MM.1S (cell line): ENCODE data around the gene SFI1.

Source experiments
- DNase-seq: peaks from one replicate; pipeline ENCODE4 v3.0.0-alpha.2; 2015
- H2AFZ ChIP-seq: fragments of 300-600 bp; sonication (generic); 2 replicates; pipeline ENCODE4 v1.6.0; 2016; ENCODE audit warnings: antibody characterized with exemption, low read length
- H3F3A ChIP-seq: fragments of 300-600 bp; sonication (generic); 2 replicates; pipeline ENCODE4 v1.6.1; 2016; ENCODE audit warnings: mild to moderate bottlenecking, antibody characterized with exemption, low read length, moderate library complexity, mixed read lengths; ENCODE audit not compliant: insufficient read depth
- H3K27ac ChIP-seq: fragments of 300-600 bp; sonication (generic); 2 replicates; pipeline ENCODE4 v1.5.1; 2016; ENCODE audit warnings: mild to moderate bottlenecking, low read length
- H3K27me3 ChIP-seq: fragments of 300-600 bp; sonication (generic); replicated peaks from 2 replicates; pipeline ENCODE4 v1.6.0; 2016; ENCODE audit warnings: low read length; ENCODE audit not compliant: insufficient read depth
- H3K36me3 ChIP-seq: fragments of 300-600 bp; sonication (generic); replicated peaks from 2 replicates; pipeline ENCODE4 v1.6.1; 2016; ENCODE audit warnings: mild to moderate bottlenecking, low read length, mixed read lengths; ENCODE audit not compliant: insufficient read depth
- H3K4me1 ChIP-seq: fragments of 300-600 bp; sonication (generic); 2 replicates; pipeline ENCODE4 v1.6.1; 2016; ENCODE audit warnings: low read length, mixed read lengths
- H3K4me2 ChIP-seq: fragments of 300-600 bp; sonication (generic); 2 replicates; pipeline ENCODE4 v1.6.0; 2016; ENCODE audit warnings: low read depth, low read length
- H3K4me3 ChIP-seq: fragments of 300-600 bp; sonication (generic); 2 replicates; pipeline ENCODE4 v1.5.1; 2016; ENCODE audit warnings: low read length, mixed read lengths
- H3K79me2 ChIP-seq: fragments of 300-600 bp; sonication (generic); 2 replicates; pipeline ENCODE4 v1.6.1; 2016; ENCODE audit warnings: mixed run types, low read length, mixed read lengths
- H3K9ac ChIP-seq: fragments of 300-600 bp; sonication (generic); 2 replicates; pipeline ENCODE4 v1.6.1; 2016; ENCODE audit warnings: low read length, mixed read lengths
- H3K9me2 ChIP-seq: fragments of 300-600 bp; sonication (generic); replicated peaks from 2 replicates; pipeline ENCODE4 v1.6.1; 2016; ENCODE audit warnings: mild to moderate bottlenecking, low read length, mixed read lengths; ENCODE audit not compliant: insufficient read depth
- H3K9me3 ChIP-seq: fragments of 300-600 bp; sonication (generic); replicated peaks from 2 replicates; pipeline ENCODE4 v1.6.1; 2016; ENCODE audit warnings: mild to moderate bottlenecking, low read length, mixed read lengths; ENCODE audit not compliant: insufficient read depth
- H4K20me1 ChIP-seq: fragments of 300-600 bp; sonication (generic); 2 replicates; pipeline ENCODE4 v1.6.1; 2016; ENCODE audit warnings: mild to moderate bottlenecking, low read length, moderate library complexity, mixed read lengths; ENCODE audit not compliant: insufficient read depth
- EZH2 ChIP-seq: fragments of 300-600 bp; sonication (generic); optimal IDR thresholded peaks from 2 replicates; pipeline ENCODE3; 2017; ENCODE audit warnings: low read depth, mild to moderate bottlenecking, antibody characterized with exemption, low read length, mixed read lengths
- EZH2phosphoT487 ChIP-seq: fragments of 300-600 bp; sonication (generic); IDR thresholded peaks from 2 replicates; pipeline ENCODE4 v1.6.1; 2018; ENCODE audit warnings: antibody characterized with exemption, low read length
- TF ChIP-seq, protein P1 (sequence below): fragments of 300-600 bp; sonication (generic); IDR thresholded peaks from 2 replicates; pipeline ENCODE4 v1.5.1; 2016; ENCODE audit warnings: antibody characterized with exemption, low read length, mixed read lengths

Gene SFI1

GRCh38 chr22:31532060-31532459 lies 35.7 kb downstream of the SFI1 start:
- Histone ChIP-seq H3K9ac (no peak overlapping the region), H3K4me3 (no peak overlapping the region), H3K9me2 (no peaks in the 10 kb centered on the region), H3K4me1 (no peaks in the 10 kb centered on the region), H2AFZ (no peak overlapping the region), H3K9me3 (no peaks in the 10 kb centered on the region), H3F3A (no peaks in the 10 kb centered on the region), H3K79me2 (no peaks in the 10 kb centered on the region), H3K4me2 (no peak overlapping the region), H3K27me3 (no peaks in the 10 kb centered on the region), H3K27ac (no peak overlapping the region), H4K20me1 (no peaks in the 10 kb centered on the region), H3K36me3 (no peaks in the 10 kb centered on the region)
- DNase-seq: no peak
- TF ChIP-seq EZH2phosphoT487: no peak
- no peak for TF ChIP-seq EZH2
- TF ChIP-seq, protein P1, sequence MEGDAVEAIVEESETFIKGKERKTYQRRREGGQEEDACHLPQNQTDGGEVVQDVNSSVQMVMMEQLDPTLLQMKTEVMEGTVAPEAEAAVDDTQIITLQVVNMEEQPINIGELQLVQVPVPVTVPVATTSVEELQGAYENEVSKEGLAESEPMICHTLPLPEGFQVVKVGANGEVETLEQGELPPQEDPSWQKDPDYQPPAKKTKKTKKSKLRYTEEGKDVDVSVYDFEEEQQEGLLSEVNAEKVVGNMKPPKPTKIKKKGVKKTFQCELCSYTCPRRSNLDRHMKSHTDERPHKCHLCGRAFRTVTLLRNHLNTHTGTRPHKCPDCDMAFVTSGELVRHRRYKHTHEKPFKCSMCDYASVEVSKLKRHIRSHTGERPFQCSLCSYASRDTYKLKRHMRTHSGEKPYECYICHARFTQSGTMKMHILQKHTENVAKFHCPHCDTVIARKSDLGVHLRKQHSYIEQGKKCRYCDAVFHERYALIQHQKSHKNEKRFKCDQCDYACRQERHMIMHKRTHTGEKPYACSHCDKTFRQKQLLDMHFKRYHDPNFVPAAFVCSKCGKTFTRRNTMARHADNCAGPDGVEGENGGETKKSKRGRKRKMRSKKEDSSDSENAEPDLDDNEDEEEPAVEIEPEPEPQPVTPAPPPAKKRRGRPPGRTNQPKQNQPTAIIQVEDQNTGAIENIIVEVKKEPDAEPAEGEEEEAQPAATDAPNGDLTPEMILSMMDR: no peak

- Histone ChIP-seq H3K4me3 (no peak overlapping the region), H2AFZ (no peak overlapping the region), H3K9ac (no peak overlapping the region), H3K27ac (no peak overlapping the region), H3K4me1 (no peaks in the 10 kb centered on the region), H3K36me3 (no peaks in the 10 kb centered on the region), H3K79me2 (no peaks in the 10 kb centered on the region), H3K4me2 (no peak overlapping the region), H3K9me2 (no peaks in the 10 kb centered on the region), H3K9me3 (no peaks in the 10 kb centered on the region), H3K27me3 (no peaks in the 10 kb centered on the region), H3F3A (no peaks in the 10 kb centered on the region), H4K20me1 (no peaks in the 10 kb centered on the region)
- DNase-seq: no peak
- TF ChIP-seq EZH2phosphoT487: no peak
- TF ChIP-seq, protein P1: no peak
- no peak for TF ChIP-seq EZH2
Observed at GRCh38 chr22:31533374-31533773, 37.0 kb downstream of the SFI1 start.

GRCh38 chr22:31537019-31537535 lies 40.7 kb downstream of the SFI1 start:
- no peak overlapping the region for H3K9ac ChIP-seq
- no peaks in the 10 kb centered on the region for H3K79me2 ChIP-seq
- no peaks in the 10 kb centered on the region for H3K9me2 ChIP-seq
- no peak for TF ChIP-seq EZH2
- TF ChIP-seq, protein P1: no peak
- no peak for TF ChIP-seq EZH2phosphoT487
- no peaks in the 10 kb centered on the region for H3F3A ChIP-seq
- no peak overlapping the region for H3K27ac ChIP-seq
- H3K4me2 ChIP-seq: no peak overlapping the region
- H3K4me3 ChIP-seq: no peak overlapping the region
- DNase-seq: no peak
- H4K20me1 ChIP-seq: no peaks in the 10 kb centered on the region
- no peak overlapping the region for H2AFZ ChIP-seq
- no peaks in the 10 kb centered on the region for H3K36me3 ChIP-seq
- H3K27me3 ChIP-seq: no peaks in the 10 kb centered on the region
- H3K4me1 ChIP-seq: no peaks in the 10 kb centered on the region
- no peaks in the 10 kb centered on the region for H3K9me3 ChIP-seq
